NCI-H2196 (cell line): ENCODE data around the gene LRP1.

Experiments
- DNase-seq: peaks from one replicate; lab custom pipeline; 2025; ENCODE audit not compliant: unreplicated experiment; lab: John Stamatoyannopoulos, UW

The LRP1 gene

DNA sequence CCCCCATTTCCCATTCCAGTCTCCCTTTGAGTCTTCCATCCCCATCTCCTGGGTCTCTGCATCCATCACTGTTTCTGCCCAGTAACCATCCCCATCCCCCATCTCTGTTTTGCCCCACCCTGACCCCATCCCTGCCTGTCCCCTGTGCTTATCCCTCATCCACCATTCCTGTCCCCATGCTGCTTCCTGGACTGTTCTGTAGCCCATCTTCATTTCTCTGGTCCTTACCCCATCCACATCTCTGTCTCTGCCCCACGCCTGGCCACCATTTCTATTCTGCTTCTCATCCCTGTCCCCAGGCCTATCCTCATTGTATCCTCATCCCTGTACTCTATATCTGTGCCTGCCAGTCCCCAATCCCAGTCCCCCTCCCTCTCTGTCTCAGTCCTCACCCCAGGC is 92.5 kb downstream of the LRP1 start:
- DNase-seq, result no peak

DNA sequence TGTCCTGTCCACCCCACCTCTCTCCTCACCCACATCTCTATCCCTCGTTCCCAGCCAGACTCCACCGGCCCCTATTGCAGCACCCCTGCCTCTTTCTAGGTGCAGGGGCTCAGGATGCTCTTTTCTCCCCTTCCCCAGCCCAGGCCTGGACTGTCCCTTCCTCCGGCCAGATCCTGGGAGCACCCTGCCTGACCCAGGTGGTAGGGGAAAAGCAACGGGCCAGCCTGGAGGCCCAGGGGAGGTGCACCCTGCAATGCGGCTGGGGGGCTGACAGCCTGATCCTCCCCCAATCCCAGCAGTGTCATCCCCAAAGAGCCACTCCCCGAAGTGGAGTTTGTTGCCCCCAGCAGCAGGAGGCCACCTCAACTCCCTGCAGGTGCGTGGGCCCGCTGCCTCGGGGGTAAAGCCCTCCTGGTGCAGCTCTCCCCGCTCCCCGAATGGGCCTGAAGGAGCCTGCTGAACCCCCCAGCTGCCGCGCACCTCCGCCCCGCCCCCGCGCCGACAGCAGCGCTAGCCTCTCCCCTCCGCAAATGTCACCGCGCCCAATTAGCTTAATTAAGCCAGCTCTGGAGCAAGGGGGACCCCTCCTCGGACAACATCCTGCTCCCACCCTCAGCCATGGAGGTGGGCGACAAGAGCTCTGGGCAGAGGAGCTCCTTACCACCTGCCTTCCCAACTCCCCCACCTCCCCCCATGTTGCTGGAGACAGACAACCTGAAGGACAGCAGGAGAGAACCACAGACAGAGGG is 93.1 kb downstream of the LRP1 start:
- DNase-seq, result no peak

DNA sequence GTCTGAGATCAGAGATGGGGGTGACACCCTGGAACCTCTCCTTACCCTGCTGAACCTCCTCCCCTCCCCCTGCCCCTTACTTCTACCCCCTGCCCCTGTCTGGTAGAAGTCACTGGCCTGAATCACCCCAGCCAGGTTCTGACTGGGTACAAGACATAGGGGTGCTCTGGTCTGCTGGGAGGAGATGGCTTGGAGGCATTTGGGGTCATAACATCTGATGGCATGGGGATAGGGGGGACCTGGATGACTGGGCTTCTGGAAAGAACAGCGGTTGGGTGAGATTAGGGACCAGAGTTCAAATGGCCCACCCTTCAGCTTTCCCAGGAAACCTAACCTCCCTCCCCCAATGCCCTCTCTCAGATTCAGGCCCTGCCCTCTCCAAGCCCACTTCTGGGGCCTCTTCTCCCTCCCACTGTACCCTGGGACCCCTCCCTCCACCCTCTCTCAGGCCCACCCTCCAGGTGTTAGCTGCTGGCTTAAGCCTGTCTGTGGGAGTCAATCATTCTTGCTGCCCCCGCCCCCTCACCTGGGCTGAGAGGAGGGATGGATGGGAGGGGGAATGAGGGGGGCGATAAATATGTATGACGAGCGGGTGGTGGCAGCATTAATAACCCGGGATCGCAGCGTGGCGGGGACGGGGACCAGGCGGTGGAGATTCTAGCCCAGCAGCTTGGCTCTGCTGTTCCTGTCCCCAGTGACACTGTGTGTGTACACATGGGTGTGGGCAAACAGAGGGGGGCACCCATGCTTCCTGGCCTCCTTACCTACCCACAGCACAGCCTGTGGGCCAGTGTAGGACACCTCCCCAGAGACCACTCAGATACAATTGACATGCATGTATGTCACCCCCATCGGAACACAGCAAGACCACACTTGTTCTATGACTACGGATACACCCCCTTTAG is 94.3 kb downstream of the LRP1 start:
- DNase-seq, result no peak

DNA sequence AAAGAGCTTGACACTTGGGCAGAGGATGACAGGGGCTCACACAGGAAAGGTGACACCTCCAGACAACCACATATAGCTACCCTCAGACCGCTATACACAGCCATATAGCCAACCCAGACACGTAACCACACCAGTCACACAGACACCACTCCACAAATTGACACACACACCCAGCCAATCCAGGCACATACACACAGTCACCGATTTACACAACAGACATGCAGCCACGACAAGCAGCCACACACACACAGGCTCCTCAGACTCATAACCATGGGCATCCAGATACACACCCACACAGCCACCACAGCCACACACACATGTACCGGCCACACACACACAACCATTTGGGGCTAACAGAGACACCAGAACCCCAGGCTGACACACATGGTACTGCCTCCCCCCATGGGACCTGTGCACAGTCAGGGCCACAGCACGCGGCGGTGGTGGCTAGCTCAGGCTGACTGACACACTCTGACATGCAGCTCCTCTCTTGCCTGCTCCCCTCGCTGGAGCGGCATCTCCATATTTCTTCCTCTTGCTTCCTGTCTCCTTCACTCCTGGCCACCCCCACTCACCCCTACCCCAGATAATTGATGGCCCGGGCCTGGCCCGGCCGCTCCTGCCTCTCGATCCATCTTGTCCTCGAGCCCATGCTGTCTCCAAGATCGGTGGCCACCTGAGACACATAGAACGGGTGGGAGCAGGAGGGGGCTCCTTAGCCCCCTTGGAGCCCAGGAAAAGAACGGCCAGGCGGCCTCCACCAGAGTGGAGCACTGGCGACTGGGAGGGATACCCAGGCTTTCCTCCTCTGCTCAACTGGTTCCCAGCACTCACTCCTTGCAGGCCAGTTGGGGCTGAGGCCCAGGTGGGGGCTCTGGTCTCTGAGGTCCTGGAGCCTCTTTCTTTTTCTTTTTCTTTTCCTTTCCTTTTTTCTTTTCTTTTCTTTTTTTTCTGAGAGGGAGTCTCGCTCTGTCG is 95.2 kb downstream of the LRP1 start:
- DNase-seq, result no peak

DNA sequence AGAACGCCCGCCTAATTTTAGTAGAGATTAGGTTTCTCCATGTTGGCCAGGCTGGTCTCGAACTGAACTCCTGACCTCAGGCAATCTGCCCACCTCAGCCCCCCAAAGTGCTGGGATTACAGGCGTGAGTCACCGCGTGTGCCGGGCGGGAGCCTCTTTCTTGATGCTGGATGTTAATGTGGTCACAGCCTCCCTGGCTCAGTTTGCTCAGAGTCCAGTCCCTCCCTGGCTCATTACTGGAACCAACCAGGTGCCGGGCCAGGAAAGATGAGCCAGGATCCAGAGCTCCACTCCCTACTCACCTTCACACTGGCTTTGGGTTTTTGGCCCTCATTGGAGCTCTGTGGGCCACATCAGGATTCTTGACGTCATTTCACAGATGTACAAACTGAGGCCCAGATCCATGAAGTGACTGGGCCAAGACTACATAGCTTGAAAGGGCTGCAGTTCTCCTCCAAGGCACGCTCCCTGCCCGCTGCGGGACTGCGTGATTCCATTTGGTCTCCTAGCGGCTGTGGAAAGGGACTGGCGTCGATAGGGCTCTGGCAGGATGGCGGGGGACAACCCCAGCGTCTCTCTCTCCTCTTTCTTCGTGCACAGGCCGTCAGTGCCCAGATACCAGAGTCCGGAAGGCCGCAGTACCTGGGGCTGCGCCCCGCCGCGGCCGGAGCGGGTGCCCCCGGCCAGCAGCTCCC is 96.1 kb downstream of the LRP1 start:
- DNase-seq, result no peak

DNA sequence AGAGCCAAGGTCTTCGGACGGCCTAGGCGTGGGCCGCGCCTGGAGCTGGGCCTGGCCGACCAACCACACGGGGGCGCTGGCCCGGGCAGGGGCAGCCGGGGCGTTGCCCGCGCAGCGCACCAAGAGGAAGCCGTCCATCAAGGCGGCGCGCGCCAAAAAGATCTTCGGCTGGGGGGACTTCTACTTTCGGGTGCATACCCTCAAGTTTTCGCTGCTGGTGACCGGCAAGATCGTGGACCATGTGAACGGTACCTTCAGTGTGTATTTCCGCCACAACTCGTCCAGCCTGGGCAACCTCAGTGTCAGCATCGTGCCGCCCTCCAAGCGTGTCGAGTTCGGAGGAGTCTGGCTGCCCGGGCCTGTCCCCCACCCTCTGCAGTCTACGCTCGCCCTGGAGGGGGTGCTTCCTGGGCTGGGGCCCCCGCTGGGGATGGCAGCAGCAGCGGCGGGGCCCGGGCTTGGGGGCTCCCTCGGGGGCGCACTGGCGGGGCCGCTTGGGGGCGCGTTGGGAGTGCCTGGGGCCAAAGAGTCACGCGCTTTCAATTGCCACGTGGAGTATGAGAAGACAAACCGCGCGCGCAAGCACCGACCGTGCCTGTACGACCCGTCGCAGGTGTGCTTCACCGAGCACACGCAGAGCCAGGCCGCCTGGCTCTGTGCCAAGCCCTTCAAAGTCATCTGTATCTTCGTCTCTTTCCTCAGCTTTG is 96.8 kb downstream of the LRP1 start:
- DNase-seq, result peak; percentile 44

DNA sequence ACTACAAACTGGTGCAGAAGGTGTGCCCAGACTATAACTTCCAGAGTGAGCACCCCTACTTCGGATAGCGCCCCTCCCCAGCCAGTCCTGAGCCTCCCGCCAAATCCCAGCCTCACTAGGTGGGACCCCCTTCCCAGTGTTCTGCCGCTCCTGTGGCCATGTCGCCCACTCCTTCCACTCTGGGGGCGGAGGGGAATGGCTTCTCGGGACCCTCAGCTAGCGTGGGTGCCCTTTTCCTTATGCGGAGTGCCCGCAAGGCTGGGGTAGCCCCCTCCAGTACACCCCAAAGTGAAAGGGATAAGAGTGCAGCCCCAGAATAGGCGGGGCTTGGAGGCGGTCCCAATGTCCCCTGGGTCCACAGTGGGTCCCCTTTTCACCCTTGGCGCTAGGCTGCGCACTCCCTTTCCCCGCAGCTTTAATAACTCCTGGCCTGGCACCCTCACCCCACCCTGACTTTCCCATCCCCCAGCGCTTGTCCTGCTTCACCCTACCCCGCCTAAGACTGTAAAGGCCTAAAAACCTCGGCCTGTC is 97.5 kb downstream of the LRP1 start:
- no peak for DNase-seq

DNA sequence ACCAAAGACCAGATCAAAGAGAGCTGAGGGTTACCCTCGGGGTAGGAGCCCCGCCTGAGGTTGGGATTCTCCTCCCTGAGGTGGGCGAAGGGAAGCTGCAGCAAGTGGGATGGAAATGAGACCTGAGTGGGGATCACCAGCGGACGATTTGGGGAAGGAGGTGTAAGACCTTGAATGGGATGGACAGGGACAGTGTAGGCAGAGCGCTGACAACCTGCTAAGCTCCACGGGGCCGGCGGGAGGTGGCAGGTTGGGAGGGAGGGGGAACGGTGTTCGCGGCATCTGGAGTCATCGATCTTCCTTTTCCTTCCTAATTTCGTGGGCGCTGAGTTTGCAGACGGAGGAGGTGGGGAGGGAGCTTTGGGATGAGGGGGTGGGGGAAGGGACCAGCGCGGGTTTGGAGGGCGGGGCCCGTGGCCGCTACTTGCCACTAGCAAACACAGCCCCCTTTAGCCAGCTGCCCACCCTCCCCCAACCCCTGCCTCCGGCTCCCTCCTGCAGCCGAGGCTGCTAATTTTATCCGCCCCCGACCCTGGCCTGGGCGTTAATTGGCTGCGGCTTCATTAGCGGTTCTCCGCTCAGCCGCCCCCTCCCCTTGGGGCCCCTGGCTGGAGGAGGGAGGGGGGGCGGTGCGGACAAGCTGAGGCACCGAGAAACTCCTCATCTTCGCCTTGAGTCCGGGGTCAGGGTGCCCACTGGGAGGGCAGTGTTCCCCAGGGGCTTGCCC is 98.5 kb downstream of the LRP1 start:
- DNase-seq, result no peak

DNA sequence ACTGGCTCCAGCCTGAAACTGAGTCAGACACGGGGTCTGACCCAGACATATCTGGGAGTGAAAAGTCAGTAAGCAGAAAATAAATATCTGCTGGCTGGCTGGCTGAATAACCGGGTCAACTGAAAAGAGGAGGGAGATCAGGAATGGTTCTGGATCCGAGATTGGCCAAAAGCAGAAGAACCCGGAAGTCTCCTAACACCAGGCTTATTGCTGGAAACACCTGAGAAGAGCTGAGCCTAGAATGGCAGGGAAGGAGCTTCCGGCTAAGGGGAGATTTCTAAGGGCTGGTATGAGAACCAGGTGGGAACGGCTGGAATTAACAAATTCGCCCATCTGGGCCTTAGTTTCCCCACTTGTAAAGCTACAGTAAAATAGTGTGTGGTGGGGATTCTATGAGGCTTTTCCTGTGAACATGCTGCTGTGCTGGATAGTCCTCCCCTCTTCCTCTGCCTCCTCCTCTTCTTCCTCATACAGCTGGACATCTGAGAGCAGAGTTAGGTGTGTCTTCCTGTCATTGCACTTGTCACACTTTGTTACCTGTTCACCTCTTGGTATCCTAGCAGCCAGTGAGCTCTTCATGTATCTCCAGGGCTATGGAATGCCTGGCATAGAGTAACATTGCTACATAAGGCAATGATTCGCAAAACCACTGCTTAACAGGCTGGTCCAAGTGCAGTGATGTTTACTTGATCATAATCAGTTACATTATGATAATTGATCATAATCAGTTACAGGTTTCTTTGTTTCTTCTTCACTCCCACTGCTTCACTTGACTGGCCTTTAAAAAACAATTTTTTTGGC is 99.2 kb downstream of the LRP1 start:
- DNase-seq, result peak; percentile 16

DNA sequence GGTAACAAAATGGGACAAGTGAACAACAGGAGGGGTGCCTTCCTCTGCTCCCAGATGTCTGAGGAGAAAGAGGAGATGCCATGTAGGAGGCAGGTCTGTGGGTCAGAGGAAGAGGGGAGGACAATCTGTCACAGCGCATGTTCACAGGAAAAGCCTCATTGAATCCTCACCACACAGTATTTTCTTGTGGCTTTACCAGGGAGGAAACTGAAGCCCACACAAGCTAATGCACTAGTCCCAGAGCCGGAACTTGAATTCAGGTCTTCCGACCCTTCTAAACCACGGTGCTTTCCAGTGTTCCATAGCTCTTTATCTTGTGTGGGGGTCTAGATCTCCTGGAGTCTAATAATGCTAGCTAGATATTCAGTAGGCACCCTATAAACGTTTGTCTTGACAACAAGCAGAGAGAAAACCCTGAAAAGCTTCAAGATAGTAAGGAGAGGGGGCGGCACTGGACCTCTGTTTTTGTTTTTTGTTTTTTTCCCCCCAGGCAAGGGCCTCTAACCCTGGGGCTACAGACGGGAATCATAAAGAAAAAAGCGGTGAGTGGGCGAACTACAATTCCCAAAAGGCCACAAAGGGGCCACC is 100.9 kb downstream of the LRP1 start:
- DNase-seq, result no peak

DNA sequence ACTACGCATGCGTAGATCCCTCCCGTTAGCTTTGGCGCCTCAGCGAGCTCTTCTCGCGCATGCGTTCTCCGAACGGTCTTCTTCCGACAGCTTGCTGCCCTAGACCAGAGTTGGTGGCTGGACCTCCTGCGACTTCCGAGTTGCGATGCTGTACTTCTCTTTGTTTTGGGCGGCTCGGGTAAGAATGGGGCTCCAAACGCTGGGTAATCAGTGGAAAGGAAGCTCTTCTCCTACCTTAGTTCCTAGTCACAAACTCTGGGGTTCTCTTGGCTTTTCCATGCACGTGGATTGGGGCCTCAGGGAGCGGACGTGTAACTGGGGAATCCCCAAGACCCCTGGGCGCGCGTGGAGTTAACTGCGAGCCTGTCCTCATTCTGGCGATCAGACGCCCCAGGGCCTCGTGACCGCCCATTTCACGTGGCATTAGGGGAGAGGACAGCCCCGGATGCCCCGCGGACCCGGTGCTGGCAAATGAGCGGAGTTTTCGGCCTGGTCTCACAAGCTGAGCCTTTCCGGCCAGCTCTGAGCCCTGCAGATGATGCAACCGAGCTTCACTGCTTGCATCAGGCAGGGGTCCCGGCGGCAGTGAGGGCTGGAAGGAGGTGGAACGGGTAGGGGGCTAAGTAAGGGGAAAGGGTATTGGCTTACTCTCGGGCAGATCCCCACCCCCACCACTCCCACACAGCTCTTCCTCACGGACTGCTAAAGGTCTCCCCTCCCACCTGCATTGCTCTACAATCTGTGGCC is 101.5 kb downstream of the LRP1 start, which contains the start of gene SHMT2:
Gene SHMT2, plus strand, starts transcription at position 78 of the 747 bp plus-strand sequence. Its CDS starts 68 bp downstream, at position 146.
- DNase-seq, result peak; percentile 95

DNA sequence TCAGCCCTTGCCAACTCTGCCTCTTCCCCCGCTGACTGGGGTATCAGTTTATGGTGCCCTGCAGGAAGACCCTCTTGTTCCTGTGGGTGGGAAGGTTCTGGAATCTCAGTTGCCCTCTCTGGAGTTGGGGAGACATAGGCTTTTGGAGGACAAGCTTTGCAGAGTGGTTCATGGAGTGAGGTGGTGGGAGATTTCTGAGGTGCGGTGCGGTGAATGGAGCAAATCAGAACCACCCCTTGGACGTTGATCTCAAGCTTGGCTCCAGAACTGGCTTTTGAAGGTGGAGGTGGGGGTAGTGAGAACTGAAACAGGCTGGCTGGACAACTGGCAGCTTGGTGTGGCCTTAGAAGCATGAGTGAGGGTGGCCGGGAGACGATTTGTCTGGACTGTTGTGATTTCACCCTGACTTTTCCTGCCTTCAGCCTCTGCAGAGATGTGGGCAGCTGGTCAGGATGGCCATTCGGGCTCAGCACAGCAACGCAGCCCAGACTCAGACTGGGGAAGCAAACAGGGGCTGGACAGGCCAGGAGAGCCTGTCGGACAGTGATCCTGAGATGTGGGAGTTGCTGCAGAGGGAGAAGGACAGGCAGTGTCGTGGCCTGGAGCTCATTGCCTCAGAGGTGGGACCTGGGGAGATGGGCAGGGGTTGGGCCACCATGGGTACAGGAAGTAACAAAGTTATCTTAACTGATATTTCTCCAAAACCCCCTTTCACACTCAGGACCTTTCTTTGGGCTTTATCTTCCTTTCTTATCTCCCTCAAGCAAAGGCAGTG is 102.3 kb downstream of the LRP1 start:
- no peak for DNase-seq

DNA sequence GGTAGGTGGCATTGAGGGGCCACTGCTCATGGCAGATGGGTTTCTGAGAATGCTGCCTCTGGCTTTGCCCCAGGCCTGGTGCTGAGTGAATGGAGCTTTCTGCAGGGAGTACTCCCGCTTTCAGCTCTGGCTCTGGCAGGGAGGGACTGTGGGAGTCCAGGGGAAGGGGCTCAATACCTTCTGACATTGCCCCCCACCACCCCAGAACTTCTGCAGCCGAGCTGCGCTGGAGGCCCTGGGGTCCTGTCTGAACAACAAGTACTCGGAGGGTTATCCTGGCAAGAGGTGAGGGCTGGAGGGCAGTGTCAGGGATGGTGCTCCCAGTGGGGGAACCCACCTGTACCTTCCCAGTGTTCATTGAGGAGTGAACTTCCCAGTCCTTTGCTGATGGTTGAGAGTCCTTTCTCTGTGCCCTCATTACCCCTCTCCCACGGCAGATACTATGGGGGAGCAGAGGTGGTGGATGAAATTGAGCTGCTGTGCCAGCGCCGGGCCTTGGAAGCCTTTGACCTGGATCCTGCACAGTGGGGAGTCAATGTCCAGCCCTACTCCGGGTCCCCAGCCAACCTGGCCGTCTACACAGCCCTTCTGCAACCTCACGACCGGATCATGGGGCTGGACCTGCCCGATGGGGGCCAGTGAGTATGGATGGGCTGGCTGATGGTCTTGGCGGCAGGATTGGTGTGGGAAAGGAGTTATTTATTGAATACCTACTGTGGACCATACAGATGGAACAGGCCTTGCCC is 103.2 kb downstream of the LRP1 start:
- DNase-seq, result no peak

DNA sequence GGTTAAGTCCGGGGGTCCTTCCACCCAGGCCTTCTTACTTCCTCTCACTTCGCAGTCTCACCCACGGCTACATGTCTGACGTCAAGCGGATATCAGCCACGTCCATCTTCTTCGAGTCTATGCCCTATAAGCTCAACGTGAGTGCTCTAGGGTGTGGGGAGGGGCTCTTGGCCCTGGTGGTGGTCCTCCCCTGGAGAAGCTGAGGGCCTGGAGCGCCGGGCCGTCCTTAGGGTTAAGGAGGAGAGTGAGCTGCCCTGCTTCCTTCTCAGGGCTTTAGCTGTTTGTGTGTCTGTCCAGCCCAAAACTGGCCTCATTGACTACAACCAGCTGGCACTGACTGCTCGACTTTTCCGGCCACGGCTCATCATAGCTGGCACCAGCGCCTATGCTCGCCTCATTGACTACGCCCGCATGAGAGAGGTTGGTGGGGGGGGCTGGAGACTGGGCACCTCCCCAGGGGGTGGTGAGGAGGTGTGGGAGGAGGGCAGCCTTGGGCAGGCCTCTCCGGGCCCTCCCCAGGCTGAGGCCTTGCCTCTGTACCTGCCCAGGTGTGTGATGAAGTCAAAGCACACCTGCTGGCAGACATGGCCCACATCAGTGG is 104.0 kb downstream of the LRP1 start:
- no peak for DNase-seq
